H1 (cell line): ENCODE data around the gene RETREG1. TPM values are rescaled to one million over a fixed set of nuclear protein-coding genes. Genes with fewer than 3 reads are reported as not detected.
A peak's percentile ranks its signal among the peaks of the same experiment; 100 is the strongest.

Experiments
- CTCF ChIA-PET: fragments of 300-600 bp; sonication (Branson Sonifier 250); formaldehyde crosslinking; loops from one replicate; lab custom pipeline; 2021; ENCODE audit not compliant: partially characterized antibody; lab: Charles Lee
- POLR2A ChIA-PET: fragments of 300-600 bp; sonication (Branson Sonifier 250); formaldehyde crosslinking; loops from one replicate; lab custom pipeline; 2021; ENCODE audit warnings: inconsistent platforms; ENCODE audit not compliant: partially characterized antibody; lab: Charles Lee
- DNase-seq, 2 experiments: peaks; one replicate each; pipeline versions ENCODE4 v3.0.0 to v3.0.0-alpha.2; 2010 to 2022; ENCODE audit warnings: low spot score in 2 of 2, low read depth in 1 of 2, mixed read lengths in 1 of 2
- FAIRE-seq: peaks from 2 replicates; lab custom pipeline; 2011; peaks lifted over from hg19 to GRCh38; lab: Jason Lieb, UNC
- H2AFZ ChIP-seq: 2 replicates; pipeline ENCODE4 v1.8.1; 2012; ENCODE audit warnings: low read length, inconsistent platforms
- H2AK5ac ChIP-seq: 2 replicates; pipeline ENCODE4 v1.6.1; 2013; ENCODE audit warnings: low read depth, low read length
- H2BK120ac ChIP-seq: replicated peaks from 2 replicates; pipeline ENCODE3; 2013; ENCODE audit warnings: low read depth, low read length, inconsistent platforms
- H2BK12ac ChIP-seq: 2 replicates; pipeline ENCODE4 v1.6.1; 2013; ENCODE audit warnings: low read depth, low read length
- H2BK15ac ChIP-seq: 2 replicates; pipeline ENCODE4 v1.6.1; 2013; ENCODE audit warnings: low read length
- H2BK20ac ChIP-seq: 2 replicates; pipeline ENCODE4 v1.6.1; 2013; ENCODE audit warnings: low read length
- H2BK5ac ChIP-seq: 2 replicates; pipeline ENCODE4 v1.6.1; 2013; ENCODE audit warnings: low read depth, low read length
- H3K14ac ChIP-seq: 2 replicates; pipeline ENCODE4 v1.6.1; 2013; ENCODE audit warnings: inconsistent platforms; ENCODE audit not compliant: insufficient read length
- H3K18ac ChIP-seq: 2 replicates; pipeline ENCODE4 v1.6.1; 2013; ENCODE audit warnings: low read length; ENCODE audit errors: extremely low read depth
- H3K23ac ChIP-seq: 2 replicates; pipeline ENCODE4 v1.6.1; 2013; ENCODE audit warnings: inconsistent platforms; ENCODE audit not compliant: insufficient read length
- H3K23me2 ChIP-seq: 2 replicates; pipeline ENCODE4 v1.6.1; 2013; ENCODE audit warnings: low read depth, low read length
- H3K27ac ChIP-seq: 2 replicates; pipeline ENCODE4 v1.6.1; 2011; ENCODE audit warnings: low read depth, low read length, inconsistent platforms
- H3K27me3 ChIP-seq, 4 experiments: replicated peaks in 1 of 4; 1 replicate in 1 of 4; 2 replicates in 3 of 4; pipeline versions ENCODE4 v1.6.1 to v1.8.1; 2011 to 2013; ENCODE audit warnings: low read length in 3 of 4, mild to moderate bottlenecking in 3 of 4, inconsistent platforms in 2 of 4, mixed read lengths in 2 of 4, moderate library complexity in 1 of 4; ENCODE audit not compliant: control insufficient read depth in 3 of 4, insufficient read depth in 3 of 4; ENCODE audit errors: extremely low read depth in 1 of 4
- H3K36me3 ChIP-seq, 4 experiments: 2 replicates each; pipeline versions ENCODE4 v1.6.1 to v1.8.1; 2011 to 2013; ENCODE audit warnings: mild to moderate bottlenecking in 4 of 4, low read length in 3 of 4, moderate library complexity in 2 of 4, control low read depth in 1 of 4, inconsistent platforms in 1 of 4; ENCODE audit not compliant: insufficient read depth in 4 of 4, control insufficient read depth in 2 of 4
- H3K4ac ChIP-seq: replicated peaks from 2 replicates; pipeline ENCODE3; 2013; ENCODE audit warnings: low read length, low read depth, mixed read lengths, inconsistent platforms; ENCODE audit not compliant: insufficient read length
- H3K4me1 ChIP-seq, 4 experiments: replicated peaks in 1 of 4; 1 replicate in 1 of 4; 2 replicates in 3 of 4; pipeline versions ENCODE4 v1.6.1 to v1.8.1; 2011 to 2013; ENCODE audit warnings: low read length in 3 of 4, inconsistent platforms in 2 of 4, mixed read lengths in 1 of 4; ENCODE audit not compliant: insufficient read depth in 4 of 4, control insufficient read depth in 3 of 4
- H3K4me2 ChIP-seq, 2 experiments: 2 replicates each; pipeline versions ENCODE4 v1.6.1 to v1.8.1; 2011 to 2013; ENCODE audit warnings: low read depth in 2 of 2, low read length in 2 of 2, control low read depth in 1 of 2, inconsistent platforms in 1 of 2, mild to moderate bottlenecking in 1 of 2; ENCODE audit not compliant: insufficient read depth in 1 of 2
- H3K4me3 ChIP-seq, 4 experiments: fragments of 200-600, 300-600 bp in 1 of 4; sonication (generic), shearing (Covaris generic), sonication (Bioruptor Twin) in 1 of 4; 2 replicates each; pipeline versions ENCODE4 v1.5.1 to v1.8.1; 2011 to 2016; ENCODE audit warnings: low read length in 4 of 4, low read depth in 3 of 4, control low read depth in 2 of 4, inconsistent platforms in 2 of 4, mild to moderate bottlenecking in 2 of 4, mixed read lengths in 1 of 4, moderate library complexity in 1 of 4; ENCODE audit not compliant: insufficient read depth in 2 of 4; ENCODE audit errors: extremely low read depth in 1 of 4
- H3K56ac ChIP-seq: replicated peaks from 2 replicates; pipeline ENCODE3; 2013; ENCODE audit warnings: low read depth, mild to moderate bottlenecking, mixed read lengths, low read length, inconsistent platforms; ENCODE audit not compliant: insufficient read length
- H3K79me1 ChIP-seq: 2 replicates; pipeline ENCODE4 v1.6.1; 2013; ENCODE audit warnings: low read depth, low read length, control low read depth
- H3K79me2 ChIP-seq, 2 experiments: 2 replicates each; pipeline versions ENCODE4 v1.6.1 to v1.8.1; 2012 to 2013; ENCODE audit warnings: low read length in 2 of 2, mild to moderate bottlenecking in 2 of 2, inconsistent platforms in 1 of 2; ENCODE audit not compliant: insufficient read depth in 2 of 2, control insufficient read depth in 1 of 2
- H3K9ac ChIP-seq, 4 experiments: replicated peaks in 1 of 4; 1 replicate in 1 of 4; 2 replicates in 3 of 4; pipeline versions ENCODE4 v1.6.1 to v1.8.1; 2011 to 2013; ENCODE audit warnings: low read depth in 3 of 4, low read length in 3 of 4, control low read depth in 2 of 4, mild to moderate bottlenecking in 2 of 4, moderate library complexity in 2 of 4, inconsistent platforms in 1 of 4; ENCODE audit errors: extremely low read depth in 1 of 4
- H3K9me3 ChIP-seq, 2 experiments: 2 replicates each; pipeline versions ENCODE4 v1.6.1 to v1.8.1; 2012 to 2013; ENCODE audit warnings: mild to moderate bottlenecking in 2 of 2, moderate library complexity in 2 of 2, control low read depth in 1 of 2, inconsistent platforms in 1 of 2, low read depth in 1 of 2, low read length in 1 of 2, mixed read lengths in 1 of 2; ENCODE audit not compliant: insufficient read depth in 2 of 2
- H4K20me1 ChIP-seq, 2 experiments: replicated peaks in 1 of 2; 2 replicates each; pipeline versions ENCODE3 to v1.8.1; 2011 to 2013; ENCODE audit warnings: inconsistent platforms in 2 of 2, low read length in 2 of 2, mild to moderate bottlenecking in 1 of 2; ENCODE audit not compliant: insufficient read depth in 2 of 2, control insufficient read depth in 1 of 2
- H4K5ac ChIP-seq: 2 replicates; pipeline ENCODE4 v1.6.1; 2013; ENCODE audit warnings: low read length, low read depth, mixed read lengths, inconsistent platforms; ENCODE audit not compliant: insufficient read length
- H4K8ac ChIP-seq: 2 replicates; pipeline ENCODE4 v1.8.0; 2013; ENCODE audit warnings: mild to moderate bottlenecking, moderate library complexity, low read length, inconsistent platforms; ENCODE audit not compliant: insufficient read depth; ENCODE audit errors: extremely low read depth
- H4K91ac ChIP-seq: replicated peaks from 2 replicates; pipeline ENCODE3; 2013; ENCODE audit warnings: low read length, mixed read lengths, inconsistent platforms; ENCODE audit not compliant: insufficient read length
- CTBP2 ChIP-seq: IDR thresholded peaks from 2 replicates; pipeline ENCODE4 v1.7.0; 2011; ENCODE audit warnings: borderline replicate concordance, mild to moderate bottlenecking, moderate library complexity, mixed read lengths, low read length; ENCODE audit not compliant: insufficient read depth, insufficient read length
- GABPA ChIP-seq: IDR thresholded peaks from 2 replicates; pipeline ENCODE4 v1.6.1; 2011; ENCODE audit warnings: mild to moderate bottlenecking, low read length, moderate library complexity, borderline replicate concordance; ENCODE audit not compliant: insufficient read depth
- JUN ChIP-seq: IDR thresholded peaks from 2 replicates; pipeline ENCODE4 v1.6.1; 2011; ENCODE audit warnings: low read depth, mild to moderate bottlenecking, improper control_type of control experiment, low read length
- KDM4A ChIP-seq: IDR thresholded peaks from one replicate; pipeline ENCODE4 v1.7.1; 2012; ENCODE audit warnings: low read depth, mild to moderate bottlenecking, moderate library complexity, low read length, inconsistent platforms; ENCODE audit not compliant: severe bottlenecking
- POLR2AphosphoS5 ChIP-seq: IDR thresholded peaks from 2 replicates; pipeline ENCODE4 v1.6.1; 2011; ENCODE audit warnings: low read depth, low read length
- SIN3A ChIP-seq, 2 experiments: IDR thresholded peaks in 1 of 2; conservative IDR thresholded peaks in 1 of 2; 2 replicates each; pipeline ENCODE4 v1.6.1; 2011 to 2012; ENCODE audit warnings: low read length in 2 of 2, improper control_type of control experiment in 1 of 2, low read depth in 1 of 2, mild to moderate bottlenecking in 1 of 2
- YY1 ChIP-seq: IDR thresholded peaks from 2 replicates; pipeline ENCODE4 v1.6.1; 2011; ENCODE audit warnings: low read depth, mild to moderate bottlenecking, low read length
- WGBS, 2 experiments: shearing (Covaris generic) in 1 of 2; methylation state at CpG; one replicate each; pipeline versions ENCODE4 v1.1.6 to v1.1.7; 2013 to 2015; ENCODE audit warnings: low lambda C conversion rate in 2 of 2, mixed read lengths in 2 of 2, inconsistent platforms in 1 of 2, low coverage in 1 of 2, missing lambda C conversion rate in 1 of 2; ENCODE audit not compliant: insufficient replicate concordance in 2 of 2, insufficient coverage in 1 of 2, insufficient read length in 1 of 2; ENCODE audit errors: extremely low coverage in 1 of 2, missing lambda C conversion rate in 1 of 2; 5-methylcytosine and 5-hydroxymethylcytosine counted together
- polyA plus RNA-seq, 7 experiments: library from polyadenylated mRNA; depleted of rRNA in 3 of 7; stranded (reverse) in 5 of 7; unstranded in 2 of 7; fragments of >200 nt in 5 of 7; fragments of 200-250 nt in 2 of 7; gene quantifications; 1 replicate in 5 of 7; 2 replicates in 1 of 7; 4 replicates in 1 of 7; pipeline versions ENCODE4 v1.2.1 to v1.2.3, GENCODE V29; 2011 to 2013; ENCODE audit warnings: missing spikeins in 2 of 7, mixed read lengths in 2 of 7
- total RNA-seq: library from RNA; stranded (reverse); fragmentation: NEBNext Ultra II Directional; extraction: Animal tissue kit (Norgen Biotek cat#: 25700); gene quantifications from 2 replicates; pipeline ENCODE4 v1.2.1, GENCODE V29; 2021
- TF ChIP-seq, protein P1 (sequence below): IDR thresholded peaks from 2 replicates; pipeline ENCODE4 v1.6.1; 2012; ENCODE audit warnings: inconsistent platforms

The RETREG1 gene
- total and polyA plus RNA-seq, 2 of the 8 experiments (the other 6 are each of a cell fraction or from before 2014, with no cell fraction given): 0.62 to 1.9 TPM

GRCh38 chr5:16505140-16505891 is 111.5 kb downstream of the RETREG1 start:
- CTCF ChIA-PET: interaction anchor here (1.7 kb wide), 1 partner anchor 32 kb away, joined by 3 read pairs; no protein-coding TSS in a partner anchor
- FAIRE-seq: no peak
- no peaks in the 10 kb centered on the region for H3K9me3 ChIP-seq

More at GRCh38 chr5:16505140-16505891, 111.5 kb downstream of the RETREG1 start:
- Histone ChIP-seq H3K27ac (no peak overlapping the region), H3K4me2 (no peak overlapping the region), H2BK20ac (no peak overlapping the region), H4K91ac (no peak overlapping the region), H3K9ac (no peak overlapping the region), H3K36me3 (no peaks in the 10 kb centered on the region), H4K5ac (no peak overlapping the region), H4K8ac (peak overlapping the region; percentile 63; the same call in 1 of the 2 replicates), H3K23me2 (no peaks in the 10 kb centered on the region), H4K20me1 (no peaks in the 10 kb centered on the region), H2AFZ (no peak overlapping the region), H3K27me3 (no peaks in the 10 kb centered on the region), H3K14ac (no peak overlapping the region), H3K79me1 (no peaks in the 10 kb centered on the region), H3K4me3 (no peak overlapping the region), H3K23ac (no peak overlapping the region), H2BK5ac (no peak overlapping the region), H3K18ac (no peak overlapping the region), H3K4ac (no peak overlapping the region), H3K4me1 (peaks cover 0 to 9% (median 2%) of the 10 kb centered on the region in 4 experiments; a peak in 4 of 7 replicates), H3K56ac (no peak overlapping the region), H2BK120ac (no peak overlapping the region), H2BK15ac (no peak overlapping the region), H2BK12ac (no peak overlapping the region), H2AK5ac (no peak overlapping the region), H3K79me2 (no peaks in the 10 kb centered on the region)
- WGBS, 2 experiments: 85% methylated on average over 17 of the region's 17 CpGs; no CpG with 5 or more reads in 1 of the 2 experiments
- POLR2A ChIA-PET: interaction anchor here (1.1 kb wide), 1 partner anchor 13 kb away, joined by 3 read pairs; no protein-coding TSS in a partner anchor
- TF ChIP-seq, protein P1, sequence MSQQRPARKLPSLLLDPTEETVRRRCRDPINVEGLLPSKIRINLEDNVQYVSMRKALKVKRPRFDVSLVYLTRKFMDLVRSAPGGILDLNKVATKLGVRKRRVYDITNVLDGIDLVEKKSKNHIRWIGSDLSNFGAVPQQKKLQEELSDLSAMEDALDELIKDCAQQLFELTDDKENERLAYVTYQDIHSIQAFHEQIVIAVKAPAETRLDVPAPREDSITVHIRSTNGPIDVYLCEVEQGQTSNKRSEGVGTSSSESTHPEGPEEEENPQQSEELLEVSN: no peak
- TF ChIP-seq POLR2AphosphoS5 (no peak), JUN (no peak), CTBP2 (no peak), YY1 (no peak), GABPA (no peak), KDM4A (no peak), SIN3A (conservative IDR thresholded peaks at IDR 0.05 in 1 of 2, IDR thresholded peaks at IDR 0.05 in 1 of 2; ENCODE audit: low read depth in 1 of 2, low read length in 2 of 2) (no peak)
- no peak for DNase-seq
